Middle frontal gyrus (tissue), 1 donor: Measurements from ENCODE around the gene RIC3.

Experiments
- DNase-seq: peaks from one replicate; pipeline ENCODE4 v3.0.0-alpha.2; 2015; ENCODE audit warnings: low spot score; ENCODE audit errors: extremely low spot score

The RIC3 gene

GRCh38 chr11:8067929-8068575 lies 100.8 kb downstream of the RIC3 start:
- DNase-seq: no peak

DNA sequence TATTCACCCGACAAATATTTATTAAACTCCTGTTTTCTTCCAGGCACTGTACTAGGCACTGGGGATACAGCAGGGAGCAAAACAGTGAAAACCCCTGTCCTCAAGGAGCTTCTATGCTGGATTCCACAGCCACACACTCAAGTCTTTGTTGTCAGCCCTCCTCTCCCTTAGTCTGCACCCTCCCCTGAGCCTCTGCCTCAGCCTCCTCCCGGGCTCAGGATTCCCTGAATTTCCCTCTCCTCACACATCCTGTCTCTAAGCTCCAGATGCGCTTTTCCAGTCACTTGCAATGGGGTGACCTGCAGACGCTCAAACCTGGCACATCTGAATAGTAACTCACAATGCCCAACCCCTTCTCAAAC lies 101.3 kb downstream of the RIC3 start:
- no peak for DNase-seq

DNA sequence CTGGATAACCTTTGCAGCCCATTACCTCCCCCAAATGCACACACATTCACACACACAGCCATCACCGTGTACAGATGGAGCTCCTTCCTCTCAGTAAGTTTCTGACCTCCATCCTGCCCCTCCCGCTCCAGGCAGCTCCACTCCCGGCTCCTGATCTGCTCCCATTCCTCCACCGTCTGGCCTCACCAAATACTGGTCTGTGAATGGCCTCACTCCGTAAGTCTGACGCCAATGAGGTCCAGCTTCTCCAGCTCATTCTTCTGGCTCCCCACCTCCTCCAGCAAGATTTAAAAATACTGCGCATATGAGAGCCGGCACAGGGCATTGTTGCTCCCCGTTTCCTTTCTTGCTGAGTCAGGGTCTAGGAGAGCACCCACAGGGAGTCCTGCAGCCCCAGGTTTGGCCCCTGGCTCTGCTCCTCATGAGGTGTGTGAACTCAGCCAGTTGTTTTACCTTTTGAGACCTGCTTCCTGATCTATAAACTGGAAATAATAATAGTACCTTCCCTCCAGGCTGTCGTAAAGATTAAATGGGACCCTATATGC lies 101.8 kb downstream of the RIC3 start:
- DNase-seq: no peak

DNA sequence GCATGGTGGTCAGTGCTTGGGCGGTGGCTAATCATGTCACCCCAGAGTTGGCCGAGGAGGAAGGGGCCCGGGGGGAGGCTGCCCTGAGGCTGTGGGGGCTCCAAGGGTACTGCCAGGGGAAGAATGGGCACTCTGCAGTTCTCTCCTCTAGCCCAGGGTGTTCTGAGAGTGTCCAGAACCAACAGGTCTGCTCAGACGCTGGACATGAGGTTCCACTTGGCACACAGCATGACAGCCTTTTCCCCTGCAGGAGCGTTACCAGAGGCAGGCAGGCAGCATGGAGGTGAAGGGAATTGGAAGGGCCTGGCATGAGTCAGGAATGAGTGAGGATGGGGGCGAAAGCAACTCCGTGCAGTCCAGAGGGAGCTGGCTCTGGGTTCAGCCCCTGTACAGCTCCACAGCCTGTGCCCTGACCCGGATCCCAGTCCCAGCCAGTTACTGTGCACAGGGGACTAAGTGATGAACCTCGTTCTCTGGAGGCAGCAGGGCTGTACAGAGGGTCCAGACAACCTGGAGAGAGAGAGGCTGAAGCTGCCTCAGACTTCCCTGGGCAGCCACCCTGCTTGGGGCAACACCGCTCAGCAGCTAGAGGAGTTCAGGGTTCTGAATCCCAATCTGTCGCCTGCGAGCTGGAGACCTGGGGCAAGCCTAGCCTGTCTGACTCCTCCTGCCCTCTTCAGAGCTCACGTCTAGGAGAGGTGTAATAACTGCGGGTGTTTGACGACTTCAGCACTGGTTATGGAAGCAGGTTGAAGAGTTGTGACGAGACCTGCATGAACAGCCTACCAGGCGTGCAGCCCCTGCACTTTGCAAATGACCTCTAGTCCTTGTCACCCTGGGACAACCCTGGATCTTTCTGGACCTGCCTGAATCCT lies 102.6 kb downstream of the RIC3 start:
- no peak for DNase-seq

DNA sequence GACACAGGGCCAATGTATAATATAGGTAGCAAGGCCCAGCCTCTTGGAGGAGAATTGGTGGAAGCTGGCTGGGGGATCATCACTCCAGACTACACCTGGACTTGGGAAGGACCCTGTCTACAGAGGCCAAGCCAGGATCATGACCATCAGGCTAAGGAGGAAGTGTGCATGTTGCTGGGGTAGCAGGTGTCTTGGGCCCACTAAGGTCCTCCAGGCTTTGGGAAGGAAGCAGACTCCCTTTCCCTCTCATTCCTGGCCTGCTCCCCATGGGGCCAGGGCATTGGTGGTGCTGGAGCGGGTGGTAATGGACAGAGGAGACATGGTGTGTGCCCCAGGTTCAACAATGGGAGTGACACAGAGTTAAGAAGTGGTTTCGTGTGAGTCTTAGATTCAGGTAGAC lies 103.8 kb downstream of the RIC3 start:
- no peak for DNase-seq

GRCh38 chr11:8063324-8063723 lies 105.5 kb downstream of the RIC3 start:
- no peak for DNase-seq

DNA sequence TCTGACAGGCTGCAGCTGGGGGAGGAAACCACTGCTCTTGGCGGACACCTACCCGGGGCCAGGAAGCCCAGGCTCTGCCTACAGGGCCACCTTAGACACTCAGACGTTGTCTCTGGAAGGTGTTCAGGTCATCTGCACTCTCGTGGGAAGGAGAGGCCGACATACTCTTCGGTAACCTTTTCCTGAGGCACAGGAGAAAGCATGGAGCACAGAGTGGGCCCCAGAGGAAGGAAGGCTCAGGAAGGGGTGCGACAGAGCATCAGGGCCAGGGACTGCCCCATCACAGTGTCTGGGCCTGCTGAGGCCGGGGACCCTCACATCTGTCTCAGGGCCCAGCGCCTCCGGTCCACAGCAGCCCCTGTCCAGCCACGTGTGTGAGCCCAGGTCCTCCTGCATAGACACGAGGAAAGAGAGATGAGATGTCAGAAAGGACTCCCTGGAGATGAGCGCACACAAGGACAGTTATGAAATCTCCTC lies 106.0 kb downstream of the RIC3 start:
- no peak for DNase-seq

DNA sequence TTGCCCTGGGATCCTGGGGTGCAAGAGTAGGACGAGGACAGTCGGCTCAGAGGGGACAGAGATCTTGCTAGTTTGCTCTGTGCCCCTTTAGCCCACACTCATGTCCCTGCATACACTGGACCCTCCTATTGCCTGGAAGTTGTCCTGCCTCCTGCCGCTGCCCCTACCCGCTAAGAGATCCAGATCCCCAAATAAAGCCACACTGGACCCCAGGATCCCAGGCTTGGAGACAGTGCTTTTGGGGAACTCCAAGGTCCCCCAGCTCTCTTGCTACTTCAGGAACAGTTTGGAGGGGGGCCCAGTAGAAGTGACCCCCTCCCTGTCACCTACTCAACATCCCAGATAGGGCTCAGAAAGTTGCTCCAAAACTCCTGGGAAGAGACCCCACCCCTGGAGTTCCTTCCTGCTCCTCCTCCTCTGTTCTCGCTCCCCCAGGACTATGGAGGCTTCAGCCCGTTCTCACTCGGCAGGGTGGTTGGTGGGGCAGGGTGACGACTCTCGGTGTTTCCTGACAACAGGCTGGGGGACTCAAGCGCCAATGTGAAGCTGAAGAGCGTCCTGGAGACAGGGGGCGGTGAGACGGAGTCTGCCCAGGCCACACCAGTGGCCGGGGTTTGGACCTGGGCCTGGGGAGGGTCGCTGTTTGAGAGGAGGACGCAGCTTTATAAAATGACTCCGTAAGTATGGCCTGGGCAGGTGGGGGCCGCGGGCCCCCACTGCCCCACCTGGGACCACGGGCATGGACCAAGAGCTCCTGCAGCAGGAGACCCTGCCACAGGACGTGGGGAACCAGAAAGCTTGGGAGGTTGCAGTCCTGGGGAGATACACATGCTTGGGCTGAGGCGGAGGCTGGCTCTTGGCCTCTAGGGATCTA lies 107.0 kb downstream of the RIC3 start:
- no peak for DNase-seq

DNA sequence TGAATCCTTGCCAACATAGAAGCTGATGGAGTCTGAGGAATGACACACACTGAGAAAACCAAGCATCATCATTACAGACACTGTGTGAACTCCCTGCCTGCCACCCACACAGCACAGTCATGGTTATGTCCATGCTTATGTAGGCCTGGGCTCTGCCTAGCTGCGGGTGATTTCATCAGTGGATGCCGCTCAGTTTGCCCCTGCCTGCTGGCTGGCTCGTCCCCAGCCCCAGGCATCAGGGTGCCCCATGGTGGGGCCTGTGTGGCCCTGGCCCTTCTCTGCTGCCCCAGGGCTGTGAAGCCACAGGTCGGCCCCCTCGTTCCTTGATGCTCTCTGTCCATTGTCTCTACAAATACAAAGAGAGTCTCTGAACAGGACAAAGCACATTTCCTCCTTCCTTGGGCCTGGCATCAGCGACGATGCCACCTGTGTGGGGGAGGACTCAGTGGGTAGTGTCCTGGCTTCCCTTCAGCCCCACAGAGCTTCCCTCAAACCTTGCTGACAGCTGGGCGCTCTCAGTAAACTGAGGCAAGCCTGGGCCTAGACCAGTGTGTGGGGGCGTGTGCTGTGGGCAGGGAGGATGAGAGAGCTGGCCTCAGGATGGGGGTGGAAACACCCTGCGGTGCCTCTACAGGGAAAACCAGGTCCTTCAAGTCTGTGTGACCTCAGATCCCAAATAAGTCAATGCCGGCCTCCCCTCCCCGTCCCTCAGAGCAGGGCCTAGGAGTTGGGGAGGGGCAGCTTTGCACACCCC lies 107.8 kb downstream of the RIC3 start:
- DNase-seq: peak; percentile 51

DNA sequence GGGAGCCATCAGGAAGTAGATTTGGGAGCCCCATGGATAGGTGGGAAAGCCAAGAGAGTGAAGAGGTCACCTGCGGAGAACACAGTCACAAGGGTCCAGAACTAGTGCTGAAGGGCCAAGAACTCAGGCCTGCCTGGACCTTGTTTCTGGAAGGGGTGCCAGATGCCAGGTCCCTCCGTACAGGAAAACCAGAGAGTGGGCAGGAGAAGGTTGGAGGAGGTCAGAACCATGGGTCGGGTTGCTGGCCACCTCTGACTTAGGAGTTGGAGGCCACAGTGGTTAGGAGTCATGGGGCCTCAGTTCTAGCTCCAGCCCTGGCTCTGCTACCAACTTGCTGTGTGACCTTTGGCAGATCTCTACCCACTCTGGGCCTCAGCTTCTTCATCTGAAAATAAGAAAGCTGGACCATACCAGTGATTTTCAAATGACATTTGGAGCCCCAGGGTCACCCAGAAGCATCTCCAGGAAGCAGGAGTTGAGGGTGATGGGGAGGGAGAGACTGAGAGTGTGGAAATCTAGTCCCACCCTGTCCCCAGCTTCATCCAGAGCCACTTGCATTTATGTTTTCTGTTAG lies 108.6 kb downstream of the RIC3 start:
- no peak for DNase-seq

GRCh38 chr11:8059571-8060011 lies 109.2 kb downstream of the RIC3 start:
- no peak for DNase-seq

- DNase-seq: no peak
These were observed 109.8 kb downstream of the RIC3 start for GRCh38 chr11:8059030-8059429.

- DNase-seq: no peak
These were observed 110.6 kb downstream of the RIC3 start for GRCh38 chr11:8058216-8058615.

DNA sequence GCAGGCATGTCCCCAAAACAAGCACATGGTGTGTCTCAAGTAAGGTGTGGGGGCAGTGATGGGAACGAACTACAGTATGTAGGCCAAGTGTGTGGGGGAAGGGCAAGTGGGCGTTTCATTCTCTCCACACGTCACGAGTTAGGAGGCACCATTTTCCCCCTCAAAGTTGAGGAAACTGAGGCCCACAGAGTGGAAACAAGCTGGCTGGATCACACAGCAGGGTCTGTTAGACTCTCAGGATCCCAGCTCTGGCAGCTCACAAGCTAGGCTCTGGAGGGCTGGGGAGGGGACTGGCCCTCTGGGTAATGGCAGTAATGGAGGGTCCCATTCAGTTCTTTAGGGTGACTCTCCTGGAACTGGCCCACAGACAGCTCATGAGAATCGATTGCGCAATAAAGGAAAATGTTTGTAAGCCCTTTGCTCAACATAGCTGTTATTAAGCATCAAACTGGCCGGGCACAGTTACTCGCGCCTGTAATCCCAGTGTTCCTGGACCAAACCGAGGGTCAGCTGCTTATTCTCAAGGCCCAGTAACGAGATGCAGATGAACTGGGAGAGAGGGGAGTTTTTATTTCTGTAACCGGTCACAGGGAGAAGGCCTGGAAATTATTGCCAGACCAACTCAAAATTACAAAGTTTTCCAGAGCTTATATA lies 111.9 kb downstream of the RIC3 start:
- DNase-seq: no peak
